Measurements from ENCODE around the gene SLC6A18.
A peak's percentile ranks its signal among the peaks of the same experiment; 100 is the strongest.

SLC6A18 gene

GRCh38 chr5:1204693-1205242 is 20.4 kb upstream of the SLC6A18 start:
- peak; percentile 70 for DNase-seq

GRCh38 chr5:1205255-1206180 is 19.7 kb upstream of the SLC6A18 start:
- DNase-seq, result no peak

GRCh38 chr5:1206521-1207412 is 18.4 kb upstream of the SLC6A18 start:
- no peak for DNase-seq

- DNase-seq, result no peak
Measured at GRCh38 chr5:1207555-1207954, 17.6 kb upstream of the SLC6A18 start.

GRCh38 chr5:1208221-1208742 is 16.9 kb upstream of the SLC6A18 start:
- no peak for DNase-seq

- DNase-seq, result no peak
Measured at GRCh38 chr5:1208743-1209488, 16.3 kb upstream of the SLC6A18 start.

- DNase-seq, result no peak
Measured at GRCh38 chr5:1209489-1209852, 15.7 kb upstream of the SLC6A18 start.

- DNase-seq, result no peak
Measured at GRCh38 chr5:1209896-1210776, 15.0 kb upstream of the SLC6A18 start.

GRCh38 chr5:1210832-1211251 is 14.3 kb upstream of the SLC6A18 start:
- DNase-seq, result no peak

- no peak for DNase-seq
Measured at GRCh38 chr5:1211701-1212100, 13.5 kb upstream of the SLC6A18 start.

- no peak for DNase-seq
Measured at GRCh38 chr5:1212271-1212670, 12.9 kb upstream of the SLC6A18 start.

- DNase-seq, result no peak
Measured at GRCh38 chr5:1212881-1213280, 12.3 kb upstream of the SLC6A18 start.

- no peak for DNase-seq
Measured at GRCh38 chr5:1213508-1214162, 11.5 kb upstream of the SLC6A18 start.

GRCh38 chr5:1214163-1214935 is 10.8 kb upstream of the SLC6A18 start:
- no peak for DNase-seq

GRCh38 chr5:1214936-1215220 is 10.3 kb upstream of the SLC6A18 start:
- DNase-seq, result no peak

GRCh38 chr5:1215320-1216096 is 9.7 kb upstream of the SLC6A18 start:
- no peak for DNase-seq

GRCh38 chr5:1216211-1216917 is 8.8 kb upstream of the SLC6A18 start:
- no peak for DNase-seq

GRCh38 chr5:1216918-1217295 is 8.3 kb upstream of the SLC6A18 start:
- DNase-seq, result no peak
